NCI-H1930 (cell line): ENCODE data around the gene LCA5L.

Experiments
- DNase-seq, 2 experiments: peaks; one replicate each; lab custom pipeline; 2025; lab: John Stamatoyannopoulos, UW

Gene LCA5L

GRCh38 chr21:39445321-39446269 is at the start of gene LCA5L:
TSS of gene LCA5L (minus strand) at chr21:39445778. CDS start at chr21:39428493, 17,285 bp downstream.
- DNase-seq: peak; percentile 54 to 86

GRCh38 chr21:39489380-39489924 is 43.9 kb upstream of the LCA5L start:
- no peak for DNase-seq

GRCh38 chr21:39484711-39485276 is 39.2 kb upstream of the LCA5L start:
- no peak for DNase-seq

- no peak for DNase-seq
Measured at GRCh38 chr21:39483917-39484316, 38.3 kb upstream of the LCA5L start.

GRCh38 chr21:39481886-39482285 is 36.3 kb upstream of the LCA5L start:
- DNase-seq: no peak

- peak; percentile 10 to 29 for DNase-seq
Measured at GRCh38 chr21:39480271-39480670, 34.7 kb upstream of the LCA5L start.

GRCh38 chr21:39479814-39480182 is 34.2 kb upstream of the LCA5L start:
- no peak for DNase-seq

GRCh38 chr21:39479164-39479813 is 33.7 kb upstream of the LCA5L start:
- DNase-seq: no peak

GRCh38 chr21:39474611-39475010 is 29.0 kb upstream of the LCA5L start:
- no peak for DNase-seq

GRCh38 chr21:39472786-39473185 is 27.2 kb upstream of the LCA5L start:
- DNase-seq: no peak

GRCh38 chr21:39471598-39471997 is 26.0 kb upstream of the LCA5L start:
- DNase-seq: no peak

- DNase-seq: no peak
Measured at GRCh38 chr21:39468559-39468958, 23.0 kb upstream of the LCA5L start.

GRCh38 chr21:39467746-39468145 is 22.2 kb upstream of the LCA5L start:
- no peak for DNase-seq

GRCh38 chr21:39466584-39466983 is 21.0 kb upstream of the LCA5L start:
- DNase-seq: no peak

- no peak for DNase-seq
Measured at GRCh38 chr21:39463308-39463707, 17.7 kb upstream of the LCA5L start.

GRCh38 chr21:39461419-39461818 is 15.8 kb upstream of the LCA5L start:
- DNase-seq: no peak

- no peak for DNase-seq
Measured at GRCh38 chr21:39456665-39457064, 11.1 kb upstream of the LCA5L start.

GRCh38 chr21:39454949-39455668 is 9.5 kb upstream of the LCA5L start:
- DNase-seq: no peak

- no peak for DNase-seq
Measured at GRCh38 chr21:39453571-39454179, 8.1 kb upstream of the LCA5L start.

GRCh38 chr21:39452970-39453342 is 7.4 kb upstream of the LCA5L start:
- no peak for DNase-seq

GRCh38 chr21:39452207-39452969 is 6.8 kb upstream of the LCA5L start:
- no peak for DNase-seq
